ENCODE data around the gene KCNG4.

KCNG4 gene

DNA sequence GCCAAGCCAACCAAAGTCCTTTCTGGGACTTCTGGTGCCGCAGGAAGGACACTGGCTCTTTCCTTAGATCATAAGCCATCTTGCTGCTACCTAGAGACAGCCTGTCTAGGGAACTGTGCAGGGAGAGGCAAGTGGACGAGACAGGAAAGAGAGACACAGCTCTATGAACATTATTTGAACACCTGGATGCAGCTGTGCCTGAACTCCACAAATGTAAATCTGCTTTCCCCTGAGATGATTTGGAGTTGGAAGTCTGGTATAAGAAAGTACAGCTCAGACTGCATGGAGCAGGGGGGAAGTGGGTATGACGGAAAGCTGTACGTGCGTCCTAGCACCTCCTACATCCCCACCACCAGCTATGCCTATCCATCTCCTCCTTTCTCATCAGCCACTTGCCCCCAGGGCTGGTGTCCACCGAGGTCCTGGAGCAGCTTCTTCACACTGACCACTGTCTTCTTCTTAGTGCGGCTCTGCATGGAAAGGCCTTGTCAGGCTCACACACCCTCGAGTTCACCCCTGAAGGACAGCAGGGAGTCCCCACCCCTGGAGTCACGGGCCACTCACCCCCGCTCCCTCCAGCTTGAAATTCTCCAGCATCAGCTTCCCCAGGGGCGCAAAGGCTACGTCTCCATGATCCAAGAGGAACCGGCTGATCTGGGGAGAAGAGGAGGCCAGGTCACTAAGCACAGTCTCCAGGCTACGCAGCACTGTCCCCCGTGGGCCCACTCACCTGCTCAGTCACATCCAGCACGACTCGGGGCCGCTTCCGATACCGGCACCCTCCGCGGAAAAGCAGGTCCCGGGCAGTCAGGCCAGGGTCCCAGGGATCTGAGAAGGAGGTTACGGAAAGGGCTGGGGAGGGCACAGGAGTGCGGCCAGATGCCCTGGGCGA lies 56.9 kb downstream of the KCNG4 start:
- DNase-seq = no peak

DNA sequence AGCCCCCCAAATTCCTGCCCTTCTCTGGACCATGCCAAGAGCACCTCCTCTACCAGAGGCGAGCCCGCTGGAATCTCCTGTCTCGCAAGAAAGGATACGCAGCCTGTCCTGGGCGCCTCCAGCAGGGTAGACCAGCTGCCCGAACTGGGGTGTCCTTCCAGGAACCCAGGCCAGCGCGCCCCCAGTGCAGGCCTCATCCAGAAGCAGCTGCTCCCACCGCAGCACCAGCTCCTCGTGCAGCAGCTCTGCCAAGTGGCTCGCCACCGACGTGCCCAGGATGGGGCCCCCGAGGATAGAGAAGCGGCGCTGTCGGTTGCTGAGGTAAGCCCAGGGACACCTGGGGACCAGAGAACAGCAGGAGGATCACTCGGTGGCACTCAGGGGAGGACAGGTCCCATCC lies 57.7 kb downstream of the KCNG4 start:
- DNase-seq = no peak

DNA sequence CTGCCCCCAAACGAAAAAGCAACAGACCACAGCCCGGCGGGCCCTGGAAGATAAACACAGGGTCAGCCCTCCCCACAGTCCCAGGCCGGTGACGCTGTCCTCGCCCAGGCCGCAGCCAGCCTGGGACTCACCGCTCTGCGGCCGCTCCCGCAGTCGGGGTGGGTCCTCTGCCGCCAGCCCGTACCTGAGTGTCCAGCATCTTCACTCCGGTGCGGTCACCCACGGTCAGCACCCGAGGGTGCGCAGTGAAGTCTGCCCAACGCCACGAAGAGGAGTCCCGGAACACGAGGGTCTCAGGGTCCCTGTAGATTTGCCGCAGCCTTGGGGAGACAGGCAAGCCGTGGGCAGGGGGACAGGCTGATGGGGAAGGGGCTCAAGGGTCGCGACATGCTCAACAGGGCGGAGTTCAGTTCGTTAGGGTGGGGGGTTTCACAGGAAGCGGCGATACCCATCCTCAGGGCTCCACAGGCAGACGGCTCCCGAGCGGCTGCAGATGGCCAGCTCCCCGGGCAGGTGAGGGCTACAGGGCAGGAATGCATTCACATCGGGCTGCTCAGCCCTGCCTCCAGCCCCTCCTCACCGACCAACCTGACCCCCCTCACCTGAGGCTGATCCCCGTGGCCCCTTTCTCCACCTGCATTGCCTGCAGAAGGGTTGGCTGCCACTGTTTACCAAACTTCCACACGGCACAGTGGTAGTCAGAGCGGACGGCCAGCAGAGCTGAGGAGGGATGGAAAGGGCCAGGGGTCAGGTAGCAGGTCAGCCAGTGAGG lies 58.5 kb downstream of the KCNG4 start:
- DNase-seq = no peak

DNA sequence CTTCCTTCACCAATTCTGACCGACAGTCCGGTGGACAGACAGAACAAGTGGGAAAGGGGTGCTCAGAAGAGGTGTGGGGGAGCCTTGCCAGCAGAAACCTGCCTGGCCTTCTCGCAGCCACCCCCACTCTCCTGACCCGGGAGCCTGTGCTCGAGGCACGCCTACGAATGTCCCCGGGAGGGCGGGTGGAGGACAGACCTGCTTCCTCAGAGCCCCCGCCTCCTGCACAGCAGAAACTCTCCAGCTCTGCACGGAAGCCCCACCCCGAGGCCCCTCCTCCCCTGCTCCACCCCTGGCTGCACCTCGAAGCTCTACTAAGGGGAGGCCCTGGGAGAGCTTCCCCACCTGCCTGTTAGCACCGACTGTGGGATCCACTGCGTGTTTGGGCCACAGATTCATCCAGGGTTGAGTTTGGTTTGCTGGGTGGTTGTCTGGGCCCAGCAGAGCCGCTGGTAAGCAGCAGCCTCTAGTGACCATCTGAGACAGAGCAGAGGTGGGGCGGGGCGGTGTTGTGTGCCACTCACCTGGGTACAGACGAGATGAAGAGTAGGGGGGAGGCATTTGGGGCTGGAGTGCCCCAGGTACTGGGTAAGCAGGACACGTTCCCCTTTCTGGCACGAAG lies 59.2 kb downstream of the KCNG4 start:
- no peak for DNase-seq

DNA sequence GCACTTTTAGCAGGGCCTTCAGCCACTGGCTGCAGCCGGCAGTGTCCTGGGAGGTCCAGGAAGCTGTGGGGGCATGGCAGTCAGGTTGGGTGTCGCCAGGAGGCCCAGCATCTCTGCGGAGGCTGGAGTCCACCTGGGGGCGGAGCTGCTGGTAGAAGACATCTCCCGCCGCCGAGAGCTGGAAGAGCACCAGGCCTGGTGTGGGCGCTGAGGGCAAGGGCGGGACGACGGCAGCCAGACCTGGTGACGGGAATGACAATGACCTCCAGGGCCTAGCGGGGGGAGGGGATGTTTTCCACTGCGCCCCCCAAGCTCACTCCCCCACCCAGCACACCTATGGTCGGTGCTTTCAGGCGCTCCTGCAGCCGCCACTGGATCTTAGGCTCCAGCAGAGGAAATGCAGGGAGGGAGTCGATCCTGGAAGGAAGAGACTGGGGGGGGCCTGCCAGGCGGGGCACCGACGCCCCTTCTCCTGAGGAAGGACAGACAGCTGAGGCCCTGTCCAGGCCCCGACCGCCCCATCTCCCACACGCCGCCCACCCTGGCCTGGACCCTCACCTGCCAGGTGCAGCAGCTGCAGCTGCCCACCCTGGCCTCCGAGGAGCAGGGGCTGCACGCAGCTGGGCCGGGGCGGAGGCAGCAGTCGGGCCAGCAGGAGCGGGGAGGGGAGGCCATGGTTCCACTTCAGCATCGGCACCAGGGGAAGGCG lies 60.0 kb downstream of the KCNG4 start:
- no peak for DNase-seq

DNA sequence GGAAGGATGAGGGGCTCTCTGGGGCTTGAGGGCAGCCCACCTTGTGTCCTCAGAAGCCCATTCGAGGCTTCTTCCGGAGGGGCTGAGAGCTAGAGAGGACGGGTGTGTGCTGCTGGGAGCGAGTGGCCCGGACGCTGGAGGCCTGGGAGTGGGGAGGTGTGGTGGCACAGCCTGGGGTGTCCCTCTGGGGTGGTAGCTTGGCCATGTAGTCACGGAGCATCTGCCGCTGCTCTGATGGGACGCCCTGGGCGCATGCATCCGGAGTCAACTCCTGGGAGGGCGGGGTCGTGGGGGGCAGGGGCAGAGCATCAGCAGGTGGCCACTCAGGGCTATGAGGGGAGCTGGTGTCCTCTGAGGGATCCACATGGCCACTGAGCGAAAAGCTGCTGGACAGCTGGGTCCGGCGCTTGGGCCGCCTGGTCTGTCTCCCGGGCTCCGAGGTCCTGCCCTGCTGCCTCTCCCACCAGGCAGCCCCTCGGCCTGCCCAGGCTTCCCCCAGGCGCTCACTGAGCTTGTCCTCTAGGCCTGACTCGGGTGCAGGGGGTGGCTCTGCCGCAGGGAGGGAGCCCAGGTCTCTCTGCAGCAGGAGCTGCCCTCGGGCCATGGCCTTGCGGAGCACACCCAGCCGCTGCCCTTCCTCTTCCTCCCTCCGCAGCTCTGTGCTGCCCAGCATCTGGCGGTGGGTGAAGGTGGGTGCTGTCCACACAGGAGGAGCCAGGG lies 60.8 kb downstream of the KCNG4 start:
- no peak for DNase-seq

DNA sequence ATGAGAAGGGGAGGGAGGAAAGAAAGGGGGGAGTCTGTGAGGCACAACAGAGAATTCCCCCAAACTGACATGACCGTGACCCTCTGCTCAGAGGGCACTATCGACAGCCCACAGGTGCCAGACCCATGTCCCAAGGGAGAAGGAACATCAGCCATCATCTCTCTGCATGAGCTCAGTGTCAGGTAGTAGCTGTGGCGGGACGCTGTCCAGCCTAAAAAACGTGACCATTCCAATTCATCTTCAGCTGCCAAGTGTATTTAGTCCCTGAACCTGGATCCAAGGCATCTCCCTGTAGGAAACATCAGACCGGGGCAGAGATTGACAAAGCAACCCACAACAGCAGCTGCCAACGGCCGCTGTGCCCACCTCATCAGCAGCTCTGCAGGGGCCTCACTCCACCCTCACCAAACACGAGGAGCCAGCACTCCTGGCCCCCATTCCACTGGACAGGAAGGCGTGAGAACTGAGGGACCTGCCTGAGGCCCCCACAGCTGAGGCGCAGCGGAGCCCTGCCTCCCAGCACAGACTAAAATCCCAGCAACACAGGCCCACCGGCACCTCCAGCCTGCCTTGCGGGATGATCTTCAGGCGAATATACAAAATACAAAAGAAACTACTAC lies 61.6 kb downstream of the KCNG4 start:
- DNase-seq = no peak

DNA sequence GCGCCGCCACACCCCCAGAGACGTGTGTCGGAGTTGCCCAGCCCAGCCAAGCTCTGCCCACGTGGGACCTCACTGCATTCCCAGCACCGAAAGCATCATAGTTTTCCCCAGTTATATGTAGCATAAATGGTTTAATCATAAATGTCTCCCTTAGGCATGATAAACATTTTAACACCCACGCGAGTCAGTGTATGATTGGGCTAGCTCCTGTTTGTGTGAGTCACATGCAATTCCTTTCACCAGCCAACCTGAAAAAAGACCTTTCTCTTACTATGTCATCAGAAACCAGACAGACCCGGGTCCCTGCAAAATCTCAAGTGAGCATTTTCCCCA lies 62.1 kb downstream of the KCNG4 start:
- DNase-seq = no peak

DNA sequence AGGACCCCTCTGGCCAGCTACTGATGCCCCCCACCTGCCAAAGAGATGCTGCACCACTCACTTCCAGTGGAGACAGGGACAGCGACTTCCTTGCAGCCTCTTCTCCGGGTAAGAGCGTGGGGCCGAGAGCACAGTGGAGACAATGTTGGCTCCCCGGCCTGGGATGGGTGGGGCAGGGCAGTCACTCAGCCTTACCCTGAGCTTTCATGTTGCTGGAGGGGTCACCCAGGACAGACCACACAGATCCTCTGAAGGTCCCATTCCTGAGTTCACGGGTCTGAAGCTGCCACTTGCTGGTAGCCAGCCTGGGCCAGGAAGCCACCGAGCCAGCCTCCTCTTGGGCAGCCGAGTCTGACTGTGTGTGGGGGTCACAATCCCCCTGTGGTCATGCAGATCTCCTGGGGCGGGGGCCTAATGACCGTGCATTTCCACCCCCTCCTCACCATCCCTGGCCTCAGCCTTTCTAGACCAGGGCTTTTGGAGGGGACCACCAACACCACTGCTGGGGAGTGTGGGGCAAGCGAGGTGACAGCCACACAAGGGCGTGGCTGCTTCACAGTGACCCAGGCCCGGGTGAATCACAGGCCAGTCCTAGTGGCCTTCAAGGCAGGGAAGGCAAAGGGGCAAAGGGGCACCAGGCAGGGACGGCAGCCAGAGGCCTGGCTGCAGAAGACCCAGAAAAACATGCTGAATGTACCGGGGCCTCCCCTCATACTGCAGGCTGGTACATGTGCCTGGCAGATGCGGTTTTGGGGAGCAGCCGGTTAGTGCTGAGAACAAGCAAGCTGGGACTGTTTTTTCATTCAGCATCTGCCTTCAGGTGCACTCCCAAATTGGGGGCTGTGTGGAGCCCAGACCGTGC lies 63.4 kb downstream of the KCNG4 start:
- DNase-seq = no peak

DNA sequence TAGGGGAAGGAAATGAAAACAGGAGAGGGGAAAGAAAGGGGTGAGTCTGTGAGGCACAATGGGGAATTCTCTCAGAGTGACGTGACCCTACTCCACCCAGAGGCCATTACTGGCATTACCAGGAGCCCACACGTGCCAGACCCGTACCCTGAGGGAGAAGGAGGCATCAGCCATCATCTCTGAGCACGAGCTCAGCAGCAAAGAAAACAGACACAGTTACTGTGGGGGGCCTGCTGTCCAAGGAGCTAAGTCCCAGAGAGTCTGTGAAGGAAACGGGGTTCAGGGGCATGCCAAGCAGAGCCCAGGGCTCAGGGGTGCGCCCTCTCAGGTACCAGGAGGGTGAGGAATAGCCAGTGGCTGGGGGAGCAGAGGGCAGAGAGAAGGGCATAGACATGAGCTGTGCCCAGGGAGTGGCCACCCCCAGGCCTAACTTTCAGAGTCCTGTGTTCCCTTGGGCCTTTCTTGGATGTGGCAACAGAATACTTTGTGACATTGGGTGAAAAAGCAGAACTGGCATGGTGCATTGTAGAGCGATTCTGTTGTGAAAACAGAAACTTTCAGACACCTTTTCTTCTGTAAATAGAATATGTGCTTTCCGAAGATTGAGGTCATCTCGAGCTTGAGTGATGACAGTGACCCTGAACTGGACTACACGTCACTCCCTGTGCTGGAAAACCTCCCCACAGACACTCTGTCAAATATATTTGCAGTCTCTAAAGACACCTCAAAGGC lies 64.3 kb downstream of the KCNG4 start:
- DNase-seq = no peak

DNA sequence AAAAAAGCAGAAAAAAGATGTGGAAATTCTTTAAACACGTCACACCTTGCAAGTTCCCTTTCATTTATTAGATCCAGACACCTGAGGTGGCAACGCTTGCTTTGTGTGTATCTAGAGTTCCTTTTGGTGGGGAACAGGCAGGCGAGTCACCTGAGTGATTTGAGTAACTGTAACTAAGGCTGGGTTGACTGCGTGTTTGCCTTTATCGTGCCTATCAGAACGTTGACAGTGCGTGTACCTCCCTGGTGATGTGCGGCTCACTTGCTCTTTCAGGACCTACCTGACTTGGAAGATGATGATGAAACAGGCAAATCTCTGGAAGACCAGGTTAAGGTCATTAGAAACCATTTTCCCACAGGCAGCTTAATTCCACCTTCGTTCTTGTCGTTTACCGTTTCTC lies 65.4 kb downstream of the KCNG4 start:
- DNase-seq = no peak

DNA sequence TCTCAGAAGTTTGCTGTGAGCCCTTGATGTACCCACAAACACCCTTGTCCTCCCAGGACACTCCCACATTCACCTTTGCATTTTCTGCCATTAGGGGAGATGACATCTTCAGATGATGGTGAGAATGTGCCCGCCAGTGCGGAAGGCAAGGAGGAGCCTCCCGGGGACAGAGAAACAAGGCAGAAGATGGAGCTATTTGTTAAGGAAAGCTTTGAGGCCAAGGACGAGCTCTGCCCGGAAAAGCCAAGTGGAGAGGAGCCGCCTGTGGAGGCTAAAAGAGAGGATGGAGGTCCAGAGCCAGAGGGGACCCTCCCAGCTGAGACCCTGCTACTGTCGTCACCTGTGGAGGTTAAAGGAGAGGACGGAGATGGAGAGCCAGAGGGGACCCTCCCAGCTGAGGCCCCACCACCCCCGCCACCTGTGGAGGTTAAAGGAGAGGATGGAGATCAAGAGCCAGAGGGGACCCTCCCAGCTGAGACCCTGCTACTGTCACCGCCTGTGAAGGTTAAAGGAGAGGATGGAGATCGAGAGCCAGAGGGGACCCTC lies 70.0 kb downstream of the KCNG4 start:
- no peak for DNase-seq

Measured in CD4-positive, alpha-beta T cell treated with Interleukin-4 for 4 hours (primary cell).